SK-N-SH treated with all-trans-retinoic acid at 6 μM for 48 hours (cell line): ENCODE measurements around the gene IGFBP3.
"Not testable (repeated sequence)": the region's sequence is repeated elsewhere in the genome, so short reads cannot be mapped to it uniquely, and the experiment has no call there.

Experiments used
- ARNTL ChIP-seq: fragments of 450-650 bp; formaldehyde crosslinking; IDR thresholded peaks from 2 replicates; pipeline ENCODE4 v1.5.0; 2020; ENCODE audit warnings: low read depth, mild to moderate bottlenecking, moderate library complexity, borderline replicate concordance
- GLIS3 ChIP-seq: fragments of 250-450 bp; sonication (Bioruptor Pico); IDR thresholded peaks from 2 replicates; pipeline ENCODE4 v1.5.0; 2020; ENCODE audit warnings: mild to moderate bottlenecking, moderate library complexity
- OSR1 ChIP-seq: fragments of 250-450 bp; sonication (Bioruptor Pico); IDR thresholded peaks from 2 replicates; pipeline ENCODE4 v1.8.0; 2022; ENCODE audit warnings: moderate library complexity, mild to moderate bottlenecking, inconsistent platforms
- PPARA ChIP-seq: fragments of 250-450 bp; sonication (Bioruptor Pico); IDR thresholded peaks from 2 replicates; pipeline ENCODE4 v1.5.0; 2020; ENCODE audit warnings: mild to moderate bottlenecking, borderline replicate concordance
- SNAI2 ChIP-seq: fragments of 250-450 bp; sonication (Bioruptor Pico); IDR thresholded peaks from 2 replicates; pipeline ENCODE4 v1.5.0; 2020; ENCODE audit warnings: mild to moderate bottlenecking, moderate library complexity
- TCF4 ChIP-seq: fragments of 250-450 bp; sonication (Bioruptor Pico); IDR thresholded peaks from 2 replicates; pipeline ENCODE4 v1.8.0; 2021; ENCODE audit warnings: mild to moderate bottlenecking, moderate library complexity, borderline replicate concordance
- TOX ChIP-seq: fragments of 250-450 bp; sonication (Bioruptor Pico); IDR thresholded peaks from 2 replicates; pipeline ENCODE4 v1.8.0; 2021; ENCODE audit warnings: mild to moderate bottlenecking, moderate library complexity, borderline replicate concordance
- ZC3H10 ChIP-seq: fragments of 250-450 bp; sonication (Bioruptor Pico); IDR thresholded peaks from 2 replicates; pipeline ENCODE4 v1.5.1; 2021; ENCODE audit warnings: mild to moderate bottlenecking, moderate library complexity
- ZFP30 ChIP-seq: fragments of 450-650 bp; formaldehyde crosslinking; IDR thresholded peaks from 2 replicates; pipeline ENCODE4 v1.5.0; 2022; ENCODE audit warnings: mild to moderate bottlenecking, moderate library complexity
- ZNF70 ChIP-seq: fragments of 450-650 bp; formaldehyde crosslinking; IDR thresholded peaks from 2 replicates; pipeline ENCODE4 v1.5.0; 2020; ENCODE audit warnings: mild to moderate bottlenecking, moderate library complexity
- ZNF8 ChIP-seq: fragments of 450-650 bp; formaldehyde crosslinking; IDR thresholded peaks from 2 replicates; pipeline ENCODE4 v1.5.0; 2020; ENCODE audit warnings: mild to moderate bottlenecking, moderate library complexity
- TF ChIP-seq, protein P1 (sequence below): fragments of 250-450 bp; sonication (Bioruptor Pico); IDR thresholded peaks from 2 replicates; pipeline ENCODE4 v1.8.0; 2021; ENCODE audit warnings: low read depth, mild to moderate bottlenecking, moderate library complexity, borderline replicate concordance
- TF ChIP-seq, protein P2 (sequence below): fragments of 250-450 bp; sonication (Bioruptor Pico); IDR thresholded peaks from 2 replicates; pipeline ENCODE4 v1.5.0; 2020; ENCODE audit warnings: mild to moderate bottlenecking, moderate library complexity

GRCh38 chr7:45940237-45940781 is 19.2 kb upstream of the IGFBP3 start:
- TF ChIP-seq TOX (CRISPR knock-in tag); ZNF8; ARNTL; ZFP30 (CRISPR knock-in tag); ZNF70 (CRISPR knock-in tag); ZC3H10 (CRISPR knock-in tag); GLIS3 (CRISPR knock-in tag); TCF4 (CRISPR knock-in tag); SNAI2 (CRISPR knock-in tag); PPARA (CRISPR knock-in tag); OSR1 (CRISPR knock-in tag): not testable (repeated sequence)
- TF ChIP-seq, protein P1, sequence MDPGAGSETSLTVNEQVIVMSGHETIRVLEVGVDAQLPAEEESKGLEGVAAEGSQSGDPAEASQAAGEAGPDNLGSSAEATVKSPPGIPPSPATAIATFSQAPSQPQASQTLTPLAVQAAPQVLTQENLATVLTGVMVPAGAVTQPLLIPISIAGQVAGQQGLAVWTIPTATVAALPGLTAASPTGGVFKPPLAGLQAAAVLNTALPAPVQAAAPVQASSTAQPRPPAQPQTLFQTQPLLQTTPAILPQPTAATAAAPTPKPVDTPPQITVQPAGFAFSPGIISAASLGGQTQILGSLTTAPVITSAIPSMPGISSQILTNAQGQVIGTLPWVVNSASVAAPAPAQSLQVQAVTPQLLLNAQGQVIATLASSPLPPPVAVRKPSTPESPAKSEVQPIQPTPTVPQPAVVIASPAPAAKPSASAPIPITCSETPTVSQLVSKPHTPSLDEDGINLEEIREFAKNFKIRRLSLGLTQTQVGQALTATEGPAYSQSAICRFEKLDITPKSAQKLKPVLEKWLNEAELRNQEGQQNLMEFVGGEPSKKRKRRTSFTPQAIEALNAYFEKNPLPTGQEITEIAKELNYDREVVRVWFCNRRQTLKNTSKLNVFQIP, result not testable (repeated sequence)
- TF ChIP-seq, protein P2, sequence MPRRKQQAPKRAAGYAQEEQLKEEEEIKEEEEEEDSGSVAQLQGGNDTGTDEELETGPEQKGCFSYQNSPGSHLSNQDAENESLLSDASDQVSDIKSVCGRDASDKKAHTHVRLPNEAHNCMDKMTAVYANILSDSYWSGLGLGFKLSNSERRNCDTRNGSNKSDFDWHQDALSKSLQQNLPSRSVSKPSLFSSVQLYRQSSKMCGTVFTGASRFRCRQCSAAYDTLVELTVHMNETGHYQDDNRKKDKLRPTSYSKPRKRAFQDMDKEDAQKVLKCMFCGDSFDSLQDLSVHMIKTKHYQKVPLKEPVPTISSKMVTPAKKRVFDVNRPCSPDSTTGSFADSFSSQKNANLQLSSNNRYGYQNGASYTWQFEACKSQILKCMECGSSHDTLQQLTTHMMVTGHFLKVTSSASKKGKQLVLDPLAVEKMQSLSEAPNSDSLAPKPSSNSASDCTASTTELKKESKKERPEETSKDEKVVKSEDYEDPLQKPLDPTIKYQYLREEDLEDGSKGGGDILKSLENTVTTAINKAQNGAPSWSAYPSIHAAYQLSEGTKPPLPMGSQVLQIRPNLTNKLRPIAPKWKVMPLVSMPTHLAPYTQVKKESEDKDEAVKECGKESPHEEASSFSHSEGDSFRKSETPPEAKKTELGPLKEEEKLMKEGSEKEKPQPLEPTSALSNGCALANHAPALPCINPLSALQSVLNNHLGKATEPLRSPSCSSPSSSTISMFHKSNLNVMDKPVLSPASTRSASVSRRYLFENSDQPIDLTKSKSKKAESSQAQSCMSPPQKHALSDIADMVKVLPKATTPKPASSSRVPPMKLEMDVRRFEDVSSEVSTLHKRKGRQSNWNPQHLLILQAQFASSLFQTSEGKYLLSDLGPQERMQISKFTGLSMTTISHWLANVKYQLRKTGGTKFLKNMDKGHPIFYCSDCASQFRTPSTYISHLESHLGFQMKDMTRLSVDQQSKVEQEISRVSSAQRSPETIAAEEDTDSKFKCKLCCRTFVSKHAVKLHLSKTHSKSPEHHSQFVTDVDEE (CRISPR knock-in tag), result not testable (repeated sequence)
